ENCODE results near the gene NXNL2.

NXNL2 gene

GRCh38 chr9:88501086-88501485 lies 33.9 kb upstream of the NXNL2 start:
- peaks cover 33% of the 10 kb centered on the region for H3K4me1 Mint-ChIP-seq
- no peak overlapping the region for H3K27ac Mint-ChIP-seq
- DNase-seq: no peak
- H3K36me3 Mint-ChIP-seq (ENCODE audit: low read depth): no peaks in the 10 kb centered on the region
- peaks cover 3% of the 10 kb centered on the region for H3K27me3 Mint-ChIP-seq (ENCODE audit: low read depth, poor library complexity)
- H3K4me3 Mint-ChIP-seq: no peak overlapping the region
- H3K9me3 Mint-ChIP-seq: no peaks in the 10 kb centered on the region
- TF ChIP-seq, protein P1, sequence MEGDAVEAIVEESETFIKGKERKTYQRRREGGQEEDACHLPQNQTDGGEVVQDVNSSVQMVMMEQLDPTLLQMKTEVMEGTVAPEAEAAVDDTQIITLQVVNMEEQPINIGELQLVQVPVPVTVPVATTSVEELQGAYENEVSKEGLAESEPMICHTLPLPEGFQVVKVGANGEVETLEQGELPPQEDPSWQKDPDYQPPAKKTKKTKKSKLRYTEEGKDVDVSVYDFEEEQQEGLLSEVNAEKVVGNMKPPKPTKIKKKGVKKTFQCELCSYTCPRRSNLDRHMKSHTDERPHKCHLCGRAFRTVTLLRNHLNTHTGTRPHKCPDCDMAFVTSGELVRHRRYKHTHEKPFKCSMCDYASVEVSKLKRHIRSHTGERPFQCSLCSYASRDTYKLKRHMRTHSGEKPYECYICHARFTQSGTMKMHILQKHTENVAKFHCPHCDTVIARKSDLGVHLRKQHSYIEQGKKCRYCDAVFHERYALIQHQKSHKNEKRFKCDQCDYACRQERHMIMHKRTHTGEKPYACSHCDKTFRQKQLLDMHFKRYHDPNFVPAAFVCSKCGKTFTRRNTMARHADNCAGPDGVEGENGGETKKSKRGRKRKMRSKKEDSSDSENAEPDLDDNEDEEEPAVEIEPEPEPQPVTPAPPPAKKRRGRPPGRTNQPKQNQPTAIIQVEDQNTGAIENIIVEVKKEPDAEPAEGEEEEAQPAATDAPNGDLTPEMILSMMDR (IDR thresholded peaks at IDR 0.05): no peak

DNA sequence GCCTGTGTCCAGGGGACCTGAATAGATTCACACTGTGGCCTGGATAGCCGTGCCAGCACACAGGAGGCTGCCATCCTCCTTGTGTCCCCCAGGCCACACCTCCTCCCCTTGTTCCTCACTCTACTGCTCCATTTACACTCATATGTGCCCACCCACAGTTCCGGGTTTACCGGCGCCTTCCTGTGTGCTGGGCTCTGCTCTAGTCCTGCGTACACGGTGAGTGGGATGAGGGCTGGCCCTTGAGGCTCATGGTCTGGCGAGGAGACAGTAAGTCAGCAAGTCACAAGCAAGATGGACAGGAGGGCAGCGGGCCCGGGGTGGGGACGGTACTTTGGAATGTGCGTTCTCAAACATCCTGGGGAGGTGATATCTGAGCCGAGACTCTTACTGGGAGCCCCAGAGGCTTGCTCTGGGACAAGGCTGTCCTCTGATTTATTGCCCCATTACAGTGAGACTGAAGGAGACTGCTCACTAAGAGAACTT lies 32.4 kb upstream of the NXNL2 start:
- peak overlapping the region; percentile 43 for H3K4me3 Mint-ChIP-seq
- no peaks in the 10 kb centered on the region for H3K36me3 Mint-ChIP-seq (ENCODE audit: low read depth)
- peaks cover 33% of the 10 kb centered on the region for H3K4me1 Mint-ChIP-seq
- H3K9me3 Mint-ChIP-seq: no peaks in the 10 kb centered on the region
- peaks cover 3% of the 10 kb centered on the region for H3K27me3 Mint-ChIP-seq (ENCODE audit: low read depth, poor library complexity)
- H3K27ac Mint-ChIP-seq: peak overlapping the region; percentile 62
- TF ChIP-seq, protein P1 (IDR thresholded peaks at IDR 0.05): no peak
- peak; percentile 61 for DNase-seq

- TF ChIP-seq, protein P1 (IDR thresholded peaks at IDR 0.05): no peak
- Mint-ChIP-seq H3K27ac (peak overlapping the region; percentile 62), H3K4me3 (peak overlapping the region; percentile 43), H3K36me3 (ENCODE audit: low read depth) (no peaks in the 10 kb centered on the region), H3K4me1 (peaks cover 33% of the 10 kb centered on the region), H3K9me3 (no peaks in the 10 kb centered on the region), H3K27me3 (ENCODE audit: low read depth, poor library complexity) (peaks cover 3% of the 10 kb centered on the region)
- DNase-seq: no peak
These were observed 31.7 kb upstream of the NXNL2 start for GRCh38 chr9:88503081-88503844.

DNA sequence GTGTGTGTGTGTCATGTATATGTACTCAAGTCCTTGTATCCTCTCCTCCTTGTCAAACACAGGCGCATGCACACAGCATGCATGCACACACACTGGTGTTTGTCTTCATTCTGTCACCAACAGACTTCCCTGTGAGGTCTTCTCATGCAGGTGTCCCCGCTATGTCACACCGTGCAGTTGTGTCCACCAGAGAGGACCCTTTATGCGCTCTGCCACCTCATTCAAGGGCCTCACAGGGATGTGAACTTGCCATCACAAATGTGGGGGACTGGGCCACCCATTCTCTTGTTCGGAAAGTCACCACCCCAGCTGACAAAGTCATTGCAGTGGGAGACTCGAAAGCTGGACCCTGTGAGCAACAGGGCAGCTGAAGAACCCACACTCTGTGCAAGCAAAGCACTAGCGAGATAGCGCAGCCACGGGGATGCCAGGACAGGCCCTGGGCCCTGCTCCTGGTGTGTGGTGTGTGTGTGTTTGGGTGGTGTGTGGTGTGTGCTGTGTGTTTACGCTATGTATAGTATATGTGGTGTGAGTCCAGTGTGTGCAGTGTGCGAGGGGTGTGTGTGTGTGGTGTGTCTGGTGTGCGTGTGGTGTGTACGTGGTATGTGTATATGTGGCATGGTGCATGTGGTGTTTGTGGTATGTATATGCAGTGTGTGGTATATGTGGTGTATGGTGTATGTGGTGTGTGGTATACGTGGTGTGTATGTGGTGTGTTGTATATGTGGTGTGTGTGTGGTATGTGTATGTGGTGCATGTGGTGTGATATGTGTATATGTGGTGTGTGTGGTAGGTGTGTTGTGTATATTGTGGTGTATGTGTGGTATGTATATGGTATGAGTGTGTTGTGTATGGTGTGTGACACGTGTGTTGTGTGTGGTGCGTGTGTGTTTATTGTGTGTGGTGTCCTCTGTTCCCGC lies 30.9 kb upstream of the NXNL2 start:
- peaks cover 33% of the 10 kb centered on the region for H3K4me1 Mint-ChIP-seq
- H3K36me3 Mint-ChIP-seq (ENCODE audit: low read depth): peaks cover 5% of the 10 kb centered on the region
- no peak for DNase-seq
- H3K27me3 Mint-ChIP-seq (ENCODE audit: low read depth, poor library complexity): peaks cover 3% of the 10 kb centered on the region
- H3K9me3 Mint-ChIP-seq: peaks cover 6% of the 10 kb centered on the region
- TF ChIP-seq, protein P1 (IDR thresholded peaks at IDR 0.05): no peak
- H3K4me3 Mint-ChIP-seq: no peak overlapping the region
- H3K27ac Mint-ChIP-seq: no peak overlapping the region

DNA sequence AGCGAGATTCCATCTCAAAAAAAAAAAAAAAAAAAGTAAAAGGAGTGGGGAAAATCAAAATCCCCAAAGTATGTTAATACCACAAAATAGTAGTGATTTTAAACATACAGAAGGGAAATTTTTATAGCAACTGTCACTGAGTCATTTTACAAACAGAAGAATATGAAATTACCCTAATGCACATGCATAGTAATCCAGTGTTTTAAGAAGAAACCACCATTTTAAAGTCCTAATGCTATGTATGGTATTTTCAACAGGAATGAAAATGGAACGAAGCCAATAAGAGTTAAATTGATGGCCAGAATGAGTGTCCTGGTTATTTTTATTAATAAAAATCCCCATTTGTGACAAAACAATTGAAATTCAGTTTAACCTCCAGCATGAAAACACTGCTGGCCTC lies 26.7 kb upstream of the NXNL2 start:
- Mint-ChIP-seq H3K4me3 (no peak overlapping the region), H3K9me3 (peaks cover 27% of the 10 kb centered on the region), H3K27ac (no peak overlapping the region), H3K4me1 (peaks cover 18% of the 10 kb centered on the region), H3K36me3 (ENCODE audit: low read depth) (peaks cover 9% of the 10 kb centered on the region), H3K27me3 (ENCODE audit: low read depth, poor library complexity) (peaks cover 4% of the 10 kb centered on the region)
- TF ChIP-seq, protein P1 (IDR thresholded peaks at IDR 0.05): no peak
- DNase-seq: no peak

Data from nephron progenitor cell (in vitro differentiated cells).